GM06990 (cell line): ENCODE measurements around the gene PTPA.

Experiments
- DNase-seq: peaks from one replicate; pipeline ENCODE4 v3.0.0-alpha.2; 2011; ENCODE audit not compliant: insufficient read length; ENCODE audit errors: extremely low read depth
- H3K27me3 ChIP-seq: replicated peaks from 2 replicates; pipeline ENCODE4 v1.6.0; 2011; ENCODE audit warnings: low read length; ENCODE audit not compliant: control insufficient read depth, insufficient read depth
- H3K36me3 ChIP-seq: 2 replicates; pipeline ENCODE4 v1.5.1; 2011; ENCODE audit warnings: low read length; ENCODE audit not compliant: control insufficient read depth, insufficient read depth
- H3K4me3 ChIP-seq: replicated peaks from 2 replicates; pipeline ENCODE4 v1.5.1; 2011; ENCODE audit warnings: low read depth, mild to moderate bottlenecking, control low read depth, low read length
- TF ChIP-seq, protein P1 (sequence below): IDR thresholded peaks from 2 replicates; pipeline ENCODE4 v1.5.1; 2011; ENCODE audit warnings: low read length, control low read depth, mild to moderate bottlenecking, inconsistent platforms; ENCODE audit not compliant: insufficient read depth, poor library complexity, severe bottlenecking

Gene PTPA

GRCh38 chr9:129103595-129103965 lies 7.6 kb upstream of the PTPA start:
- TF ChIP-seq, protein P1, sequence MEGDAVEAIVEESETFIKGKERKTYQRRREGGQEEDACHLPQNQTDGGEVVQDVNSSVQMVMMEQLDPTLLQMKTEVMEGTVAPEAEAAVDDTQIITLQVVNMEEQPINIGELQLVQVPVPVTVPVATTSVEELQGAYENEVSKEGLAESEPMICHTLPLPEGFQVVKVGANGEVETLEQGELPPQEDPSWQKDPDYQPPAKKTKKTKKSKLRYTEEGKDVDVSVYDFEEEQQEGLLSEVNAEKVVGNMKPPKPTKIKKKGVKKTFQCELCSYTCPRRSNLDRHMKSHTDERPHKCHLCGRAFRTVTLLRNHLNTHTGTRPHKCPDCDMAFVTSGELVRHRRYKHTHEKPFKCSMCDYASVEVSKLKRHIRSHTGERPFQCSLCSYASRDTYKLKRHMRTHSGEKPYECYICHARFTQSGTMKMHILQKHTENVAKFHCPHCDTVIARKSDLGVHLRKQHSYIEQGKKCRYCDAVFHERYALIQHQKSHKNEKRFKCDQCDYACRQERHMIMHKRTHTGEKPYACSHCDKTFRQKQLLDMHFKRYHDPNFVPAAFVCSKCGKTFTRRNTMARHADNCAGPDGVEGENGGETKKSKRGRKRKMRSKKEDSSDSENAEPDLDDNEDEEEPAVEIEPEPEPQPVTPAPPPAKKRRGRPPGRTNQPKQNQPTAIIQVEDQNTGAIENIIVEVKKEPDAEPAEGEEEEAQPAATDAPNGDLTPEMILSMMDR = no peak
- no peak for DNase-seq
- Histone ChIP-seq H3K27me3 (no peaks in the 10 kb centered on the region), H3K36me3 (no peaks in the 10 kb centered on the region), H3K4me3 (no peak overlapping the region)

GRCh38 chr9:129104051-129104450 lies 7.2 kb upstream of the PTPA start:
- TF ChIP-seq, protein P1 = no peak
- no peak for DNase-seq
- H3K36me3 ChIP-seq = no peaks in the 10 kb centered on the region
- no peaks in the 10 kb centered on the region for H3K27me3 ChIP-seq
- no peak overlapping the region for H3K4me3 ChIP-seq

DNA sequence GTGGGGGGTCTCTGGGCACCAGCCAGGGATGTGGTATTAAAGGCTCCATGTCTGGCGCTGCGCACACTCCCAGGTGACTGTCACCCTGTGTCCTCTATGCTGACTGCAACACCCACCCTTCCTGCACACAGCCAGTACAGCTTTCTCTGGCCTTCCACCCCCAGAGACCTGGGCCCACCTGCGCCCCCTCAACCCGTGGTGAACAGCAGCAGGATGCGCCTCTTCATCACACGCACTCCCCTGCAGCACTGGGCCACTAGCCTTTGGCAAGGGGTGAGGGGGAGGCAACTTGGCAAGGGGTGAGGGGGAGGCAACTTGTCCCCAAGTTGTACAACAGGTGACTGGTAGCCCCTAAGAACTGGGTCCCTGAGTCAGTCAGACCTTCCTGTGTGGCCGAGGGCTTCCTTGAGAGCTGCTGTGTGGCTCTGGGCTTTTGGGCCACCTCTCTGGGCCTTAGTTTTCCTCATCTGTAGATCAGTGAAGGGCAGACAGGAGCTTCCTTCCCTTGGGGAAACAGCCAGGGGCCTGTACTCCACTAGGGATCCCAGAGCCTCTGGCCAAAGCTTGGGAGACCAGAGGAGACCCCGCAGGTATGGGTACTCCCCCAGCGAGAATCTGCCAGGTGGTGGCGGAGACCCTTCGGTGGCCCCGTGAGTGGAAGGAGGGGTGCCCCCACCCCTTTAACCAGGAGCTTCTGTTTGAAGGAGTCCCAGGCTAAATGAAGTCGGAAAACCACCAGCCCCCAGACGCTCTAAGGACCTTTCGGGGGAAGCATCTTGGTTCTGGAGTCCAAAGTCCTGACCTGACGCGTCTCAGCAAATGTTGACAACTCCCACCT lies 5.1 kb upstream of the PTPA start:
- no peak overlapping the region for H3K4me3 ChIP-seq

GRCh38 chr9:129107651-129108050 lies 3.6 kb upstream of the PTPA start:
- H3K4me3 ChIP-seq = no peak overlapping the region
- H3K36me3 ChIP-seq = no peaks in the 10 kb centered on the region
- TF ChIP-seq, protein P1 = no peak
- DNase-seq = no peak
- H3K27me3 ChIP-seq = no peaks in the 10 kb centered on the region

More for the DNA sequence above, 5.1 kb upstream of the PTPA start:
- Histone ChIP-seq H3K27me3 (no peaks in the 10 kb centered on the region), H3K36me3 (no peaks in the 10 kb centered on the region)
- TF ChIP-seq, protein P1 = no peak
- no peak for DNase-seq

GRCh38 chr9:129108083-129108804 lies 3.0 kb upstream of the PTPA start:
- no peak for DNase-seq
- no peaks in the 10 kb centered on the region for H3K27me3 ChIP-seq
- no peak overlapping the region for H3K4me3 ChIP-seq
- H3K36me3 ChIP-seq = no peaks in the 10 kb centered on the region
- TF ChIP-seq, protein P1 = no peak
